B cell (primary cell): ENCODE measurements around the gene PRKAG2. TPM values are rescaled to one million over a fixed set of nuclear protein-coding genes. Genes with fewer than 3 reads are reported as not detected.

Experiments
- ATAC-seq: fragments of 200-7000 bp; cut with Tn5 transposase; one replicate; pipeline ENCODE4 v1.10.0; 2021; ENCODE audit warnings: low read depth, mild to moderate bottlenecking, moderate number of reproducible peaks, moderate library complexity
- CTCF ChIA-PET: fragments of 350-600 bp; sonication (Branson Sonifier 250); formaldehyde crosslinking; loops from one replicate; lab custom pipeline; 2021; ENCODE audit warnings: antibody characterized with exemption, inconsistent platforms; lab: Charles Lee
- POLR2A ChIA-PET: fragments of 350-600 bp; sonication (Branson Sonifier 250); formaldehyde crosslinking; loops from one replicate; lab custom pipeline; 2021; ENCODE audit warnings: antibody characterized with exemption; lab: Charles Lee
- DNase-seq: peaks from one replicate; pipeline ENCODE4 v3.0.0; 2013
- H2AFZ ChIP-seq: 2 replicates; pipeline ENCODE4 v1.6.1; 2012; ENCODE audit warnings: mild to moderate bottlenecking, low read depth, low read length; ENCODE audit not compliant: insufficient read depth, poor library complexity, severe bottlenecking
- H3K27ac ChIP-seq, 2 donors: 1 replicate in 1 of 2; 2 replicates in 1 of 2; pipeline ENCODE4 v1.5.1; 2012 to 2013; ENCODE audit warnings: low read length in 2 of 2, mild to moderate bottlenecking in 2 of 2, moderate library complexity in 1 of 2
- H3K27me3 ChIP-seq, 4 experiments: fragments of 200-600 bp in 1 of 4; sonication (generic) in 1 of 4; replicated peaks in 1 of 4; 1 replicate in 2 of 4; 2 replicates in 2 of 4; pipeline versions ENCODE4 v1.6.1 to v1.7.0; 2013 to 2016; ENCODE audit warnings: low read length in 3 of 4, mild to moderate bottlenecking in 2 of 4, mixed read lengths in 1 of 4, moderate library complexity in 1 of 4; ENCODE audit not compliant: insufficient read depth in 4 of 4, control insufficient read depth in 3 of 4; ENCODE audit errors: control extremely low read depth in 1 of 4
- H3K36me3 ChIP-seq, 2 experiments: replicated peaks in 1 of 2; 1 replicate in 1 of 2; 2 replicates in 1 of 2; pipeline versions ENCODE4 v1.6.1 to v1.7.1; 2013; ENCODE audit warnings: low read length in 1 of 2; ENCODE audit not compliant: insufficient read depth in 2 of 2, control insufficient read depth in 1 of 2; ENCODE audit errors: control extremely low read depth in 1 of 2, extremely low read depth in 1 of 2
- H3K4me1 ChIP-seq, 2 donors: fragments of 200-600 bp in 1 of 2; sonication (generic) in 1 of 2; 1 replicate in 1 of 2; 2 replicates in 1 of 2; pipeline versions ENCODE4 v1.5.1 to v1.6.1; 2013 to 2017; ENCODE audit warnings: low read length in 2 of 2; ENCODE audit not compliant: control insufficient read depth in 2 of 2, insufficient read depth in 2 of 2
- H3K4me2 ChIP-seq: replicated peaks from 2 replicates; pipeline ENCODE3; 2012; ENCODE audit warnings: mild to moderate bottlenecking, low read depth, low read length; ENCODE audit not compliant: poor library complexity, severe bottlenecking
- H3K4me3 ChIP-seq, 5 experiments: fragments of 200-600 bp in 1 of 5; sonication (generic) in 1 of 5; 1 replicate in 3 of 5; 2 replicates in 2 of 5; pipeline versions ENCODE4 v1.5.1 to v1.7.0; 2011 to 2016; ENCODE audit warnings: low read length in 4 of 5, mild to moderate bottlenecking in 4 of 5, low read depth in 2 of 5, control low read depth in 1 of 5, moderate library complexity in 1 of 5; ENCODE audit not compliant: insufficient read depth in 1 of 5; ENCODE audit errors: control extremely low read depth in 1 of 5, extremely low read depth in 1 of 5
- H3K79me2 ChIP-seq: fragments of 200-600 bp; sonication (generic); one replicate; pipeline ENCODE4 v1.6.0; 2016; ENCODE audit warnings: low read length; ENCODE audit not compliant: control insufficient read depth, insufficient read depth
- H3K9ac ChIP-seq: fragments of 200-600 bp; sonication (generic); 2 replicates; pipeline ENCODE4 v1.6.1; 2017; ENCODE audit warnings: mild to moderate bottlenecking, low read length, moderate library complexity
- H3K9me3 ChIP-seq, 3 donors: one replicate each; pipeline versions ENCODE4 v1.6.1 to v1.7.1; 2013; ENCODE audit warnings: low read length in 2 of 3; ENCODE audit not compliant: control insufficient read depth in 2 of 3, insufficient read depth in 1 of 3; ENCODE audit errors: control extremely low read depth in 1 of 3
- H4K20me1 ChIP-seq: 2 replicates; pipeline ENCODE4 v1.6.0; 2012; ENCODE audit warnings: mild to moderate bottlenecking, low read length; ENCODE audit not compliant: insufficient read depth, control insufficient read depth, poor library complexity, severe bottlenecking
- H3K27ac Mint-ChIP-seq: one replicate; pipeline ENCODE4 v1.8.0; 2021; ENCODE audit warnings: mixed read lengths
- H3K27me3 Mint-ChIP-seq: one replicate; pipeline ENCODE4 v1.8.0; 2021; ENCODE audit warnings: mixed read lengths
- H3K4me1 Mint-ChIP-seq: one replicate; pipeline ENCODE4 v1.8.0; 2021; ENCODE audit warnings: mixed read lengths
- H3K4me3 Mint-ChIP-seq: one replicate; pipeline ENCODE4 v1.8.0; 2021; ENCODE audit warnings: mixed read lengths
- H3K9me3 Mint-ChIP-seq: one replicate; pipeline ENCODE4 v1.8.0; 2022; ENCODE audit warnings: mixed read lengths; ENCODE audit not compliant: insufficient read depth
- CTCF ChIP-seq: fragments of 200-600 bp; IDR thresholded peaks from one replicate; pipeline ENCODE4 v1.8.0; 2022; ENCODE audit warnings: antibody characterized with exemption, mild to moderate bottlenecking
- EZH2 ChIP-seq: IDR thresholded peaks from 2 replicates; pipeline ENCODE4 v1.6.1; 2012; ENCODE audit warnings: borderline replicate concordance, low read depth, mild to moderate bottlenecking, moderate library complexity, low read length; ENCODE audit not compliant: insufficient read depth, poor library complexity, severe bottlenecking
- WGBS: methylation state at CpG from one replicate; pipeline ENCODE4 v1.1.5; 2013; ENCODE audit warnings: missing lambda C conversion rate; ENCODE audit not compliant: insufficient coverage; 5-methylcytosine and 5-hydroxymethylcytosine counted together
- intact Hi-C: fragments of 100-400 bp; cut with micrococcal nuclease; formaldehyde crosslinking; loops from one replicate; pipeline ENCODE4 v1.10.0; 2022
- polyA plus RNA-seq: library from polyadenylated mRNA; depleted of rRNA; stranded (reverse); fragments of >200 nt; gene quantifications from 2 replicates; pipeline ENCODE4 v1.2.3, GENCODE V29; 2012
- total RNA-seq, 2 donors: library from RNA; stranded (reverse); fragments of 120-200 nt in 1 of 2; gene quantifications; 1 replicate in 1 of 2; 2 replicates in 1 of 2; pipeline versions ENCODE4 v1.2.3 to v1.2.4, GENCODE V29; 2013 to 2022

The PRKAG2 gene
- total and polyA plus RNA-seq, 2 donors (not counting 1 experiment from before 2014, with no cell fraction given), result 22.1 to 56.3 TPM

- no peak overlapping the region for H3K9ac ChIP-seq
- POLR2A ChIA-PET, result no interaction called here
- intact Hi-C loops, result no loop called here
- CTCF ChIA-PET, result no interaction called here
- no peak overlapping the region for H3K27ac ChIP-seq
- H3K4me3 Mint-ChIP-seq, result no peak overlapping the region
- no peaks in the 10 kb centered on the region for H3K79me2 ChIP-seq
- H3K36me3 ChIP-seq, result no peaks in the 10 kb centered on the region
- peaks cover 0 to 2% (median 0%) of the 10 kb centered on the region in 4 experiments for H3K27me3 ChIP-seq
- H3K9me3 Mint-ChIP-seq, result no peaks in the 10 kb centered on the region
- DNase-seq (no peak), ATAC-seq (no peak)
- no peak overlapping the region for H3K4me2 ChIP-seq
- no peaks in the 10 kb centered on the region for H3K4me1 ChIP-seq
- WGBS, result 81% methylated on average over 15 of the region's 15 CpGs
- H3K4me1 Mint-ChIP-seq, result no peaks in the 10 kb centered on the region
- H2AFZ ChIP-seq, result no peak overlapping the region
- H3K27ac Mint-ChIP-seq, result no peak overlapping the region
- peaks cover 21% of the 10 kb centered on the region for H3K27me3 Mint-ChIP-seq
- H4K20me1 ChIP-seq, result no peaks in the 10 kb centered on the region
- H3K9me3 ChIP-seq, result no peaks in the 10 kb centered on the region
- no peak overlapping the region for H3K4me3 ChIP-seq
- no peak for TF ChIP-seq EZH2
- no peak for TF ChIP-seq CTCF
These were observed 7.6 kb upstream of the PRKAG2 start for GRCh38 chr7:151884312-151885201.

- H3K9ac ChIP-seq, result no peak overlapping the region
- H3K4me1 ChIP-seq, result no peaks in the 10 kb centered on the region
- ChIA-PET POLR2A (no interaction called here), CTCF (interaction anchor here (1.3 kb wide), 1 partner anchor 101 kb away, joined by 3 read pairs; no protein-coding TSS in a partner anchor)
- no peaks in the 10 kb centered on the region for H4K20me1 ChIP-seq
- intact Hi-C loops, result no loop called here
- H3K79me2 ChIP-seq, result no peaks in the 10 kb centered on the region
- ATAC-seq (no peak), DNase-seq (no peak)
- H3K4me1 Mint-ChIP-seq, result no peaks in the 10 kb centered on the region
- WGBS, result 96% methylated on average over 3 of the region's 3 CpGs
- no peak overlapping the region for H3K4me3 ChIP-seq
- no peak overlapping the region for H2AFZ ChIP-seq
- H3K27ac Mint-ChIP-seq, result no peak overlapping the region
- no peak overlapping the region for H3K4me2 ChIP-seq
- peaks cover 21% of the 10 kb centered on the region for H3K27me3 Mint-ChIP-seq
- H3K9me3 Mint-ChIP-seq, result no peaks in the 10 kb centered on the region
- H3K27ac ChIP-seq, result no peak overlapping the region
- TF ChIP-seq EZH2 (no peak), CTCF (no peak)
- no peaks in the 10 kb centered on the region for H3K36me3 ChIP-seq
- H3K9me3 ChIP-seq, result no peaks in the 10 kb centered on the region
- H3K4me3 Mint-ChIP-seq, result no peak overlapping the region
- H3K27me3 ChIP-seq, result peaks cover 0 to 2% (median 0%) of the 10 kb centered on the region in 4 experiments
These were observed 6.9 kb upstream of the PRKAG2 start for GRCh38 chr7:151883857-151884256.
